Upper lobe of right lung (tissue), 1 donor: Measurements from ENCODE around the gene CLMP. TPM values are rescaled to one million over a fixed set of nuclear protein-coding genes. Genes with fewer than 3 reads are reported as not detected.

Source experiments
- ATAC-seq: fragments of 200-7000 bp; cut with Tn5 transposase; one replicate; pipeline ENCODE4 v1.9.1; 2020; ENCODE audit warnings: mild to moderate bottlenecking, moderate library complexity
- DNase-seq: peaks from one replicate; pipeline ENCODE4 v3.0.0-alpha.2; 2020
- H3K27ac ChIP-seq: fragments of 200-600 bp; one replicate; pipeline ENCODE4 v1.8.0; 2022
- H3K27me3 ChIP-seq: fragments of 200-600 bp; one replicate; pipeline ENCODE4 v1.8.0; 2022; ENCODE audit warnings: mild to moderate bottlenecking
- H3K36me3 ChIP-seq: fragments of 200-600 bp; one replicate; pipeline ENCODE4 v1.8.0; 2022
- H3K4me1 ChIP-seq: fragments of 200-600 bp; one replicate; pipeline ENCODE4 v1.8.0; 2022
- H3K4me3 ChIP-seq: fragments of 200-600 bp; one replicate; pipeline ENCODE4 v1.8.0; 2022; ENCODE audit warnings: mild to moderate bottlenecking
- H3K9me3 ChIP-seq: fragments of 200-600 bp; one replicate; pipeline ENCODE4 v1.8.0; 2022
- CTCF ChIP-seq: fragments of 200-600 bp; IDR thresholded peaks from one replicate; pipeline ENCODE4 v1.8.0; 2022; ENCODE audit warnings: antibody characterized with exemption
- intact Hi-C: fragments of 100-400 bp; cut with DNase I; formaldehyde crosslinking; loops from one replicate; pipeline ENCODE4 v1.11.0; 2022
- total RNA-seq: library from RNA; stranded (reverse); fragmentation: NEBNext Ultra II Directional; extraction: Animal tissue kit (Norgen Biotek cat#: 25700); gene quantifications from one replicate; pipeline ENCODE4 v1.2.1, GENCODE V29; 2021
- donor health status: DM: no; HTN: yes; CAD: no; lungs with severe emphysema.

CLMP gene
- total RNA-seq, 1 donor from 2014 or later = 17.6 TPM

- Histone ChIP-seq H3K4me1 (peaks cover 2% of the 10 kb centered on the region), H3K27ac (no peak overlapping the region), H3K9me3 (no peaks in the 10 kb centered on the region), H3K27me3 (no peaks in the 10 kb centered on the region), H3K4me3 (no peak overlapping the region), H3K36me3 (no peaks in the 10 kb centered on the region)
- DNase-seq (no peak), ATAC-seq (no peak)
- no peak for TF ChIP-seq CTCF
- intact Hi-C loops = no loop called here
These were observed 11.5 kb downstream of the CLMP start for GRCh38 chr11:123183391-123184099.

GRCh38 chr11:123181767-123182500 lies 13.1 kb downstream of the CLMP start:
- Histone ChIP-seq H3K36me3 (no peaks in the 10 kb centered on the region), H3K4me1 (peaks cover 2% of the 10 kb centered on the region), H3K27me3 (no peaks in the 10 kb centered on the region), H3K4me3 (no peak overlapping the region), H3K27ac (no peak overlapping the region), H3K9me3 (no peaks in the 10 kb centered on the region)
- no peak for ATAC-seq
- intact Hi-C loops = no loop called here
- no peak for TF ChIP-seq CTCF
- DNase-seq = no peak

- no peaks in the 10 kb centered on the region for H3K36me3 ChIP-seq
- no peaks in the 10 kb centered on the region for H3K27me3 ChIP-seq
- TF ChIP-seq CTCF = no peak
- no peak for DNase-seq
- H3K4me1 ChIP-seq = peaks cover 2% of the 10 kb centered on the region
- no peak overlapping the region for H3K4me3 ChIP-seq
- ATAC-seq = no peak
- H3K27ac ChIP-seq = no peak overlapping the region
- intact Hi-C loops = no loop called here
- H3K9me3 ChIP-seq = no peaks in the 10 kb centered on the region
These were observed 14.0 kb downstream of the CLMP start for GRCh38 chr11:123181075-123181474.

- Histone ChIP-seq H3K36me3 (no peaks in the 10 kb centered on the region), H3K9me3 (no peaks in the 10 kb centered on the region), H3K27me3 (no peaks in the 10 kb centered on the region), H3K4me3 (no peak overlapping the region), H3K4me1 (peaks cover 2% of the 10 kb centered on the region), H3K27ac (no peak overlapping the region)
- intact Hi-C loops = no loop called here
- no peak for TF ChIP-seq CTCF
- DNase-seq (no peak), ATAC-seq (no peak)
These were observed 14.5 kb downstream of the CLMP start for GRCh38 chr11:123180574-123180973.

GRCh38 chr11:123180166-123180565 lies 14.9 kb downstream of the CLMP start:
- DNase-seq (no peak), ATAC-seq (peak; percentile 59)
- Histone ChIP-seq H3K4me3 (no peak overlapping the region), H3K9me3 (no peaks in the 10 kb centered on the region), H3K36me3 (no peaks in the 10 kb centered on the region), H3K27me3 (no peaks in the 10 kb centered on the region), H3K4me1 (peaks cover 4% of the 10 kb centered on the region), H3K27ac (no peak overlapping the region)
- intact Hi-C loops = no loop called here
- TF ChIP-seq CTCF = no peak
